NK-92 treated with Interleukin-12 subunit alpha and Interleukin-12 subunit beta, amount 100 ng/mL, for 24 hours (cell line): ENCODE measurements around the gene KRT1.
"Not testable (repeated sequence)": the region's sequence is repeated elsewhere in the genome, so short reads cannot be mapped to it uniquely, and the experiment has no call there.

Experiments used
- DNase-seq: peaks from one replicate; lab custom pipeline; 2025; lab: John Stamatoyannopoulos, UW

The KRT1 gene

GRCh38 chr12:52680363-52680762, at the start of gene KRT1:
KRT1 (minus strand) TSS chr12:52680407; CDS start chr12:52680348, 59 bp downstream.
- no peak for DNase-seq

GRCh38 chr12:52729147-52729546, 48.9 kb upstream of the KRT1 start:
- no peak for DNase-seq

DNA sequence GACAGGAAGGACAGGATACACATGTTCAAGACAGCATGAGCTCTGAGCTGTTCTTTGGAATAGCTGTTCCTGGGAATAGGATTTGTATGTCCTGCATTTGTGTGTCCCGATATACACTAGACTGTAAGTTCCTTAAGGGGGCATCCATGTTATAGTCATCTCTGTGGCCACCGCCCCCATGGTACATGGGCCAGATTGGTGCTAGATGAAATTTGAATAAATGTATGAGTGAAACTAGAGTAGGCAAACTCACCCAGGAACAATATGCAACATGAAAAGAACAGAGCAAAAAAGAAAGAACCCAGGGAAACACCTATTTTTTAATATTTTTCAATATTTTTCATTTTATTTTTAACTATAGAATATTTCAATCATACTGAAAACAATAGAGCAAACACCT, 48.2 kb upstream of the KRT1 start:
- no peak for DNase-seq

- DNase-seq, result no peak
Measured at GRCh38 chr12:52727037-52727436, 46.8 kb upstream of the KRT1 start.

GRCh38 chr12:52726451-52726850, 46.2 kb upstream of the KRT1 start:
- DNase-seq, result no peak

DNA sequence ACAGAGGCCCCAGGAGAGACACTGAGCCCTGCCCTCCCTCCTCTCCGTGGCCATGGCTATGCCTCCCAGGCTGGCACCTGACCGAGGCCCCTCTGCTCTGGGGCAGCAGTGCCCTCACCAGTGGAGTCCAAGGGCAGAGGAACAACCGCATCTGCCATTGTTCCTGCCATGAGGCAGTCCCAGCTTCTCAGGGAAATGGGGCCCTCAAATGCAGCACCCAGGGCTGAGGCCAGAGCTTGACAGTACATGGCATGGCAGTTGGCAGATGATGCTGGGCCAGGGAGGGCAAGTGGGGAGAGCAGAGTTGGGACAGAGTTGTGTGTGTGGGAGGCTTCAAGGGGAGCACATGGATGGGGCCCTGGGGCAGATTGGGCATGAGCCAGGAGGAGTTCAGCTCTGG, 44.2 kb upstream of the KRT1 start:
- DNase-seq, result no peak

GRCh38 chr12:52722680-52723079, 42.5 kb upstream of the KRT1 start:
- no peak for DNase-seq

DNA sequence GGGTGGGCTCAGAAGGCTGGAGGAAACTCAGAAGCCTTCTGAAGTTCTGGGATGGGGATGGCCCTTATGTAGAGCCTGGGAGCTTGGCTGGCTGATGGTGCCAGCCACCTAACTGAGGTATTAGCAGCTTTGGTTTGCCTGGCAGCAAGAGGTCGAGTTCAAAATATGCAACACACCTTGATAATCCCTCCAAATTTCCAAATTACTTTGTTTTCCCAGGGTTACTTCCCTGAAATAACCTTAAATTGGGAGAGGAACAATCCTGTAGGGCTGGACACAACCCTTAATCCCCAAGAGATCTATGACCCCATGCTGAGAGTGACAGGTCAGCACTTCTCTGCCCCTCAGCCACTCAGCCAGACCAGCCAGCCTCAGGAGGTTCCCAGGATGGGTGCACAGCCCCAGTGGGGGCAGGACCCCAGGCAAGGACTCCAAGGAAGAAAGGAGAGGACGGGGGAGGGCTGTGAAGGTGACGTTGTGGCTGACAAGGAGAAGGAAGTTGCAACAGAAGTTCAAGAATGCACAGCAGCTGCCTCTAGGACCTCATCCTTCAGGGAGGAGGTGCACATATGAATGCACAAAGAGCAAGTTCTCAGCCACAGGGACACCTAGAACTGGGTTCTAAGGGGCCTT, 41.7 kb upstream of the KRT1 start:
- DNase-seq, result no peak

DNA sequence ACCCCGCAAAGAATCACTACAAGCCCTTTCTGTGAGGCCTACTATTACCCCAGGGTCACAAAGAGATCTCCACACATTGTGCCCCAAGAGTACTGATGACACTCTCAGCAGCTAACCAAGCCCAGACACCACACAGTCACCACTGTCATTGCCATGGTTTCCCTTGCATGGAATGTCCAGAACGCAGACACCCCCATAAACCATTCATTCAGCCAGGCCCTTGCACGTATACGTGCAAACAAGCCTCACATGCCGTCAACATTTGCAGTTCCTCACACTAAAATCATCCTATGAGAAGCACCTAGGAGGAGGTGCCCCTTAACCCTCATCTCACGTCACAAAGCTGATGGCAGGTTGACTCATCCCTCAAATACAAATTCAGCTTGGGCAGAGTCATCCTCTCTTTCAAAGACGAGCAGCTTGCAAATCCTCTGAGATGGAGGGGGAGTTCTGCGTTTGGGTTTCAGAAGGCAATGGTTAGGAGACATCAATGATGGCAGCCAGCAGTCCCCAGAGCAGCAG, 40.2 kb upstream of the KRT1 start:
- no peak for DNase-seq

DNA sequence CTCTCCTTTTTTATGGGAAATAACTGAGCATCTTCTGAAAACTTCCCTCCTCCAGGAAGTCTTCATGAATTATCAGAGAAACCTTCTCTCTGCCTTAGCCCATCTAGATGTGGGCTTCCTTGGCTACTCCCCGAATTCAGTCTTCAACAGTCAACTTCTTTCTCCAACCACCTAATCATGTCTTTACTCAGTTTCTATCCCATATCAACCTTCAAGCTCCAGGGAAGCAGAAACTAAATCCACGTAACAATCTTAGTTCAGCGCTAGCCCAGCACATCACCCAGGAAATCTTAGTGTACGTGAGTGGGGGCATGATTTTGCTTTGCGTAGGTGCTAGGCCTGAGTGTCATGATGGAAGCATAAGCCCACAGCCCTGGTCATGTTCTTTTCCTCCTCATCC, 35.9 kb upstream of the KRT1 start:
- DNase-seq, result no peak

- no peak for DNase-seq
Measured at GRCh38 chr12:52715416-52715815, 35.2 kb upstream of the KRT1 start.

- DNase-seq, result no peak
Measured at GRCh38 chr12:52714887-52715281, 34.7 kb upstream of the KRT1 start.

GRCh38 chr12:52713960-52714886, 34.0 kb upstream of the KRT1 start:
- DNase-seq, result no peak

DNA sequence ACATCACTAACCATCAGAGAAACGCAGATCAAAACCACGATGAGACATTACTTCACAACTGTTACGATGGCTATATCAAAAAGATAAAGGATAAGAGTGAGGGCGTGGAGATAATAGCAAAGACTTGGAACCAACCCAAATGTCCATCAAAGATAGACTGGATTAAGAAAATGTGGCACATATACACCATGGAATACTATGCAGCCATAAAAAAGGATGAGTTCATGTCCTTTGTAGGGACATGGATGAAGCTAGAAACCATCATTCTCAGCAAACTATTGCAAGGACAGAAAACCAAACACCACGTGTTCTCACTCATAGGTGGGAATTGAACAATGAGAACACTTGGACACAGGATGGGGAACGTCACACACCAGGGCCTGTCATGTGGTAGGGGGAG, 31.9 kb upstream of the KRT1 start:
- not testable (repeated sequence) for DNase-seq

GRCh38 chr12:52710730-52711129, 30.5 kb upstream of the KRT1 start:
- no peak for DNase-seq

DNA sequence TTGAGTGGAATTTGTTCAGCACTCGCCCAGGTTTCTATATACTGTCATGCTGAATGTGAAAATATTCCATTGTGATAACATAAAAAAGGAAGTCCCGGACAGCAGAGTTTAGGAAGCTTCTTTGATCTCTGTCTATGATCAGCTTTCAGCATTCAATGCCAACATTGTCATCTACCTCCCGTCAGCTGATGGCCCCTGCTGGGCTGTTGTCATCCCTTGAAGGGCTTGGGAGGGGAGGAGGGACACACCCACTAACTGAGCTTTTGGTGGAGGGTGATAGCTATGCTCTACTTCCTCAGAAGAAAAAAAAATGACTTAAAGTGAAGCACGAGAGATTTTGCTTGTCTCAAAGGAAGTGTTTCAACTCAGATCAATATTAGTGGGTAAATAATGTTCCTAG, 27.8 kb upstream of the KRT1 start:
- no peak for DNase-seq

DNA sequence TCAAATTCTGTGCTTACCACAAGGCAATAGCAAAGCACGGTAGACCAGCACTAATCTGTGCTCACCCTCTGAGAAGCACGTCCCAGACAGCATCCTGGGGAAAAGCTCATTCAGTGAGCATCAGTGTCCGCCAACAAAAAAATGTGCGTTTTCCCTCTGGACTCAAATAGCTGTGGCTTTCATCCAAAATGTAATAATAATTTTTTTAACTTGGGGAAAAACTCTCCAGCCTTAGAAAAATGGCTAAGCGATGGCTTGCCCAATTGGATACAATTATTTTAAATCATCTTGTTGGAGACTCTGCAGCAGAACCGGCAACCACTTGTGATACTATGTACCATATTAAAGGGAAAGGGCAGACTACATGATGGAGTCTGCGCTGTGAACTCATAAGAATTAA, 24.3 kb upstream of the KRT1 start:
- no peak for DNase-seq

GRCh38 chr12:52703878-52704277, 23.7 kb upstream of the KRT1 start:
- no peak for DNase-seq

- DNase-seq, result no peak
Measured at GRCh38 chr12:52703424-52703823, 23.2 kb upstream of the KRT1 start, which contains the start of gene KRT77. KRT77 (minus strand) TSS chr12:52703524; CDS start chr12:52703434, 90 bp downstream.

DNA sequence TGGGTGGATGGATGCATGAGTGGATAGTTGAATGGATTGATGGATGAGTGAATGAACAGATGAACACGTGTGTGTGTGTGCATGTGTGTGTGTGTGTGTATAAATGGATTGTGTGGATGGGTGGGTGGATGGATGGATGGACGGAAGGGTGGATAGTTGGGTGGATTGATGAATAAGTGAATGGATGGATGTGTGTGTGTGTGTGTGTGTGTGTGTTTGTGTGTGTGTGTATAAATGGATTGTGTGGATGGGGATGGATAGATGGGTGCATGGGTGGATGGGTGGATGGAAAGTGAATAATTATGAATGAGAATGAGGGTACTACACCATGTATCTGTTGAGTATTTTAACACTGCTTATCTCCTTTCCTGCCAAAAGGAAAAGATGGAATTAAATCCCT, 22.1 kb upstream of the KRT1 start:
- DNase-seq, result no peak

- DNase-seq, result no peak
Measured at GRCh38 chr12:52701281-52701680, 21.1 kb upstream of the KRT1 start.

GRCh38 chr12:52699960-52700359, 19.8 kb upstream of the KRT1 start:
- DNase-seq, result no peak

DNA sequence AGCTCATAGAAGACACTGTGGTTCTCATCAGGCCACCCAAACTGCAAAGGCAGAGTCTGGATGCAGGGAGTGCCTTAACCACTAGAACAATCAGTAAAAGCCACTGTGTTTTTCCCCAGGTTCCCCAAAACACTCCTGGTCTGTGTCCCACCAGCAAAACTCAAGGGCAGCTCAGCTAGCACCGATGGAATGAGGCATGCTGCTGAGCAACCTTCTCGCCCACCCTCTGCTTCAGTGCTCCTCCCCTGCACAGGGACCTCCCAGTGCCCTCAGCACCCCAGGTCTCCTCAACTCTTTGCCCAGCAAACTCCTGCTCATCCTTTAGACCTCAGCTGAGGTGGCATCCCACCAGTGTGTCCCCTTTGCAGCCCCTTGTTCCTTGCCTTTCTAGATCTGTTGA, 19.2 kb upstream of the KRT1 start:
- DNase-seq, result no peak
